Measurements from ENCODE around the gene CAMK2N1. TPM values are rescaled to one million over a fixed set of nuclear protein-coding genes. Genes with fewer than 3 reads are reported as not detected.

The CAMK2N1 gene
- polyA plus RNA-seq, 1 donor (not counting 4 experiments of a cell fraction or from before 2014, with no cell fraction given): 46.0 TPM

- Histone ChIP-seq H4K20me1 (ENCODE audit: control insufficient read depth, extremely low read depth, insufficient read depth, low read length) (peaks cover 18% of the 10 kb centered on the region), H3K36me3 (ENCODE audit: control insufficient read depth in 2 of 2, extremely low read depth in 1 of 2, insufficient read depth in 2 of 2, low read length in 2 of 2) (no peaks in the 10 kb centered on the region), H3K9me3 (ENCODE audit: control insufficient read depth, low read depth, low read length) (no peaks in the 10 kb centered on the region), H3K79me2 (ENCODE audit: control insufficient read depth, insufficient read depth, low read length) (peaks cover 19% of the 10 kb centered on the region), H2AFZ (ENCODE audit: control insufficient read depth, low read length) (no peak overlapping the region), H3K4me3 (ENCODE audit: control insufficient read depth in 2 of 3, extremely low read depth in 1 of 3, insufficient read depth in 2 of 3, low read depth in 1 of 3, low read length in 3 of 3) (no peak overlapping the region), H3K27ac (ENCODE audit: control insufficient read depth, insufficient read depth, low read length) (no peak overlapping the region), H3K4me2 (ENCODE audit: control insufficient read depth, extremely low read depth, insufficient read depth, low read depth, low read length) (no peak overlapping the region), H3K4me1 (ENCODE audit: control insufficient read depth, extremely low read depth, insufficient read depth, low read length) (peaks cover 40% of the 10 kb centered on the region), H3K9ac (ENCODE audit: control insufficient read depth, extremely low read depth, insufficient read depth, low read length) (no peak overlapping the region), H3K27me3 (ENCODE audit: control insufficient read depth, extremely low read depth, insufficient read depth, low read length) (peaks cover 10% of the 10 kb centered on the region), H3K9me1 (ENCODE audit: control insufficient read depth, extremely low read depth, insufficient read depth, low read length) (peaks cover 3% of the 10 kb centered on the region)
- DNase-seq (ENCODE audit: low read depth, low spot score) (no peak), FAIRE-seq (no peak)
- TF ChIP-seq EZH2 (IDR thresholded peaks at IDR 0.05; ENCODE audit: low read length): no peak
- dilution Hi-C loops (cut with MboI; ENCODE audit: extremely low pct_ligation_motif_present, low sequenced_read_pairs): no loop called here
Measured at GRCh38 chr1:20479840-20480239, 6.2 kb downstream of the CAMK2N1 start.

- Histone ChIP-seq H3K9me1 (ENCODE audit: control insufficient read depth, extremely low read depth, insufficient read depth, low read length) (peaks cover 3% of the 10 kb centered on the region), H3K4me2 (ENCODE audit: control insufficient read depth, extremely low read depth, insufficient read depth, low read depth, low read length) (no peak overlapping the region), H3K4me1 (ENCODE audit: control insufficient read depth, extremely low read depth, insufficient read depth, low read length) (peaks cover 37% of the 10 kb centered on the region), H3K9ac (ENCODE audit: control insufficient read depth, extremely low read depth, insufficient read depth, low read length) (no peak overlapping the region), H3K27me3 (ENCODE audit: control insufficient read depth, extremely low read depth, insufficient read depth, low read length) (peaks cover 10% of the 10 kb centered on the region), H2AFZ (ENCODE audit: control insufficient read depth, low read length) (no peak overlapping the region), H3K36me3 (ENCODE audit: control insufficient read depth in 2 of 2, extremely low read depth in 1 of 2, insufficient read depth in 2 of 2, low read length in 2 of 2) (no peaks in the 10 kb centered on the region), H3K4me3 (ENCODE audit: control insufficient read depth in 2 of 3, extremely low read depth in 1 of 3, insufficient read depth in 2 of 3, low read depth in 1 of 3, low read length in 3 of 3) (no peak overlapping the region), H3K79me2 (ENCODE audit: control insufficient read depth, insufficient read depth, low read length) (peaks cover 3% of the 10 kb centered on the region), H3K27ac (ENCODE audit: control insufficient read depth, insufficient read depth, low read length) (no peak overlapping the region), H3K9me3 (ENCODE audit: control insufficient read depth, low read depth, low read length) (no peaks in the 10 kb centered on the region), H4K20me1 (ENCODE audit: control insufficient read depth, extremely low read depth, insufficient read depth, low read length) (peaks cover 4% of the 10 kb centered on the region)
- FAIRE-seq (no peak), DNase-seq (ENCODE audit: low read depth, low spot score) (no peak)
- TF ChIP-seq EZH2 (IDR thresholded peaks at IDR 0.05; ENCODE audit: low read length) (no peak), CTCF (optimal IDR thresholded peaks at IDR 0.05 in 1 of 3, IDR thresholded peaks at IDR 0.05 in 1 of 3, conservative IDR thresholded peaks at IDR 0.05 in 1 of 3; ENCODE audit: extremely low read depth in 1 of 3, insufficient read depth in 2 of 3, low read length in 3 of 3) (no peak)
- dilution Hi-C loops (cut with MboI; ENCODE audit: extremely low pct_ligation_motif_present, low sequenced_read_pairs): no loop called here
Measured at GRCh38 chr1:20478057-20478635, 7.9 kb downstream of the CAMK2N1 start.
